ENCODE data around the gene SUPT3H. TPM values are rescaled to one million over a fixed set of nuclear protein-coding genes. Genes with fewer than 3 reads are reported as not detected.
A peak's percentile ranks its signal among the peaks of the same experiment; 100 is the strongest.

SUPT3H gene
- total and polyA plus RNA-seq, 2 of the 13 experiments (the other 11 are each of a cell fraction or from before 2014, with no cell fraction given) = 11.9 to 36.1 TPM

DNA sequence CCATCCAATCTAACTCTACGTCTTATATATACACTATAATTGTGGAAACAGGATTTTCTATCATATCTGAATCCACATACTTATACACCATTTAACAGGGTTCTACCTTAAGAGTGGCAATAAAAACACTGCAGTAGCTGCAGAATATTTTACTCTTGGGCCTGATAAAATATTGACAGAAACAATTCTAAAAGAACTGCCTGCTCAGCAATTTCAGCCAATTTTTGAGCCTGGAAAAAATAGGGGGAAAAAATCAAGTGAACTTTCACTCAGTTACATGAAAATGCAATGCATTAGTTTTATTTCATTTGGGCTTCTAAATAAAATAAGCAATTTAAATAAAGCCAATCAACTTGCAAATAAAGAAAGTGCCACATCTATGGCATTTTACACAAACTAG is 296.1 kb downstream of the SUPT3H start:
- Histone ChIP-seq H3K9ac (ENCODE audit: insufficient read depth, low read depth, low read length) (no peak overlapping the region), H3K4me2 (ENCODE audit: low read depth, low read length) (no peak overlapping the region), H3K36me3 (replicated peaks in 1 of 2; ENCODE audit: control insufficient read depth in 1 of 2, insufficient read depth in 2 of 2, low read length in 2 of 2) (no peaks in the 10 kb centered on the region), H3K27ac (ENCODE audit: extremely low read length, insufficient read depth, low read length) (no peak overlapping the region), H2AFZ (ENCODE audit: low read length) (no peak overlapping the region), H3K4me1 (ENCODE audit: insufficient read depth, low read length) (no peaks in the 10 kb centered on the region), H3K27me3 (ENCODE audit: control insufficient read depth in 1 of 2, insufficient read depth in 2 of 2, low read length in 2 of 2) (no peaks in the 10 kb centered on the region), H3K4me3 (replicated peaks in 1 of 3; ENCODE audit: insufficient read depth in 1 of 3, low read depth in 2 of 3, low read length in 3 of 3) (no peak overlapping the region), H3K79me2 (ENCODE audit: insufficient read depth, low read length) (no peaks in the 10 kb centered on the region), H3K9me3 (ENCODE audit: low read length) (peaks cover 20% of the 10 kb centered on the region), H4K20me1 (ENCODE audit: insufficient read depth, low read length) (no peaks in the 10 kb centered on the region)
- ChIA-PET POLR2A (no interaction called here), CTCF (ENCODE audit: low intra/inter-chr PET ratio, low total read pairs) (no interaction called here)
- in situ Hi-C loops (cut with HindIII; ENCODE audit: extremely low pct_ligation_motif_present, low pct_unique_long_range_greater_than_20kb) (no loop called here), intact Hi-C loops (cut with micrococcal nuclease; ENCODE audit: unreplicated experiment) (no loop called here)
- FAIRE-seq (no peak), DNase-seq (ENCODE audit: low spot score) (no peak), ATAC-seq (no peak)
- peak; percentile 96 for TF ChIP-seq MAFF (IDR thresholded peaks at IDR 0.05; ENCODE audit: low read depth, low read length)
- no peak for TF ChIP-seq SNRNP70 (IDR thresholded peaks at IDR 0.05; ENCODE audit: low read depth, low read length)
- TF ChIP-seq ZNF256 (CRISPR knock-in tag; conservative IDR thresholded peaks at IDR 0.05) = no peak
- TF ChIP-seq ISX (CRISPR knock-in tag; conservative IDR thresholded peaks at IDR 0.05) = no peak
- peak; percentile 95 to 97 for TF ChIP-seq MAFK (conservative IDR thresholded peaks at IDR 0.05 in 1 of 2, IDR thresholded peaks at IDR 0.05 in 1 of 2; ENCODE audit: low read length in 2 of 2)
- 95% methylated on average over 1 of the region's 1 CpG for whole genome bisulfite sequencing (ENCODE audit: low lambda C conversion rate)
- no TSS peak for BruUV-seq (replicated peaks)

DNA sequence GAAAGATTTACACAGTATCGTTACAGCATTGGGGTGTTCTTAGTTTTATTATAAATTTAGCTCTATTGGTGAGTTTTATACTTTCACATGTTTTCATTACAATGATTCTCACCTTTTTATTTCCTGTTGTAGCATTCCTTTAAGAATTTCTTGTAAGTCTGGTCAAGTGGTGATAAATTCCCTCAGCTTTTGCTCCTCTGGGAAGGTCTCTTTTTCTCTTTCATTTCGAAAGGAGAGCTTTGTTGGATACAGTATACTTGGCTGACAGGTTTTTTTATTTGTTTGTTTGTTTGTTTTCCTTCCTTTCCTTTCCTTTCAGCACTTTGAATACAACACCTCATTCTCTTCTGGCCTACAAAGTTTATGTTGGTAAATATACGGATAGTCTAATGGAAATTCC is 299.3 kb downstream of the SUPT3H start:
- WGBS (ENCODE audit: low lambda C conversion rate) = 96% methylated on average over 3 of the region's 3 CpGs
- DNase-seq (ENCODE audit: low spot score) (no peak), ATAC-seq (no peak), FAIRE-seq (no peak)
- H3K27ac ChIP-seq (ENCODE audit: extremely low read length, insufficient read depth, low read length) = no peak overlapping the region
- H4K20me1 ChIP-seq (ENCODE audit: insufficient read depth, low read length) = no peaks in the 10 kb centered on the region
- H3K4me3 ChIP-seq (replicated peaks in 1 of 3; ENCODE audit: insufficient read depth in 1 of 3, low read depth in 2 of 3, low read length in 3 of 3) = no peak overlapping the region
- ChIA-PET CTCF (ENCODE audit: low intra/inter-chr PET ratio, low total read pairs) (no interaction called here), POLR2A (no interaction called here)
- intact Hi-C loops (cut with micrococcal nuclease; ENCODE audit: unreplicated experiment) = no loop called here
- in situ Hi-C loops (cut with HindIII; ENCODE audit: extremely low pct_ligation_motif_present, low pct_unique_long_range_greater_than_20kb) = no loop called here
- no peak overlapping the region for H2AFZ ChIP-seq (ENCODE audit: low read length)
- peaks cover 20% of the 10 kb centered on the region for H3K9me3 ChIP-seq (ENCODE audit: low read length)
- H3K27me3 ChIP-seq (ENCODE audit: control insufficient read depth in 1 of 2, insufficient read depth in 2 of 2, low read length in 2 of 2) = no peaks in the 10 kb centered on the region
- no peak overlapping the region for H3K9ac ChIP-seq (ENCODE audit: insufficient read depth, low read depth, low read length)
- no peaks in the 10 kb centered on the region for H3K79me2 ChIP-seq (ENCODE audit: insufficient read depth, low read length)
- H3K4me2 ChIP-seq (ENCODE audit: low read depth, low read length) = no peak overlapping the region
- no peaks in the 10 kb centered on the region for H3K4me1 ChIP-seq (ENCODE audit: insufficient read depth, low read length)
- no peak for TF ChIP-seq ZNF501 (CRISPR knock-in tag; IDR thresholded peaks at IDR 0.05)
- TF ChIP-seq ZMYM2 (CRISPR knock-in tag; IDR thresholded peaks at IDR 0.05) = no peak
- no peak for TF ChIP-seq SMARCE1 (IDR thresholded peaks at IDR 0.05; ENCODE audit: borderline replicate concordance)
- peak; percentile 100; the same call in 1 of the 2 replicates for TF ChIP-seq ZNF337 (CRISPR knock-in tag; IDR thresholded peaks at IDR 0.05; ENCODE audit: borderline replicate concordance, low read depth)
- no peak for TF ChIP-seq ZNF709 (CRISPR knock-in tag; IDR thresholded peaks at IDR 0.05)
- TF ChIP-seq, protein P1, sequence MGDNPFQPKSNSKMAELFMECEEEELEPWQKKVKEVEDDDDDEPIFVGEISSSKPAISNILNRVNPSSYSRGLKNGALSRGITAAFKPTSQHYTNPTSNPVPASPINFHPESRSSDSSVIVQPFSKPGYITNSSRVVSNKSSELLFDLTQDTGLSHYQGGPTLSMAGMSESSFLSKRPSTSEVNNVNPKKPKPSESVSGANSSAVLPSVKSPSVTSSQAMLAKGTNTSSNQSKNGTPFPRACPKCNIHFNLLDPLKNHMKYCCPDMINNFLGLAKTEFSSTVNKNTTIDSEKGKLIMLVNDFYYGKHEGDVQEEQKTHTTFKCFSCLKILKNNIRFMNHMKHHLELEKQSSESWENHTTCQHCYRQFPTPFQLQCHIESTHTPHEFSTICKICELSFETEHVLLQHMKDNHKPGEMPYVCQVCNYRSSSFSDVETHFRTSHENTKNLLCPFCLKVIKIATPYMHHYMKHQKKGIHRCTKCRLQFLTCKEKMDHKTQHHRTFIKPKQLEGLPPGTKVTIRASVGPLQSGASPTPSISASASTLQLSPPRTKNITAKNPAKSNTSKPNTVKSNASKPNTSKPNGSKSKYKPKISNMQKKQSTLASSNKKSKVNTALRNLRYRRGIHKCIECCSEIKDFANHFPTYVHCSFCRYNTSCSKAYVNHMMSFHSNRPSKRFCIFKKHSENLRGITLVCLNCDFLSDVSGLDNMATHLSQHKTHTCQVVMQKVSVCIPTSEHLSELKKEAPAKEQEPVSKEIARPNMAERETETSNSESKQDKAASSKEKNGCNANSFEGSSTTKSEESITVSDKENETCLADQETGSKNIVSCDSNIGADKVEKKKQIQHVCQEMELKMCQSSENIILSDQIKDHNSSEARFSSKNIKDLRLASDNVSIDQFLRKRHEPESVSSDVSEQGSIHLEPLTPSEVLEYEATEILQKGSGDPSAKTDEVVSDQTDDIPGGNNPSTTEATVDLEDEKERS (CRISPR knock-in tag; IDR thresholded peaks at IDR 0.05) = 0 out of 2 replicates have a peak, but pooled peaks have one; percentile 34
- H3K36me3 ChIP-seq (replicated peaks in 1 of 2; ENCODE audit: control insufficient read depth in 1 of 2, insufficient read depth in 2 of 2, low read length in 2 of 2) = no peaks in the 10 kb centered on the region
- no TSS peak for BruUV-seq (replicated peaks)

Measured in HepG2 (cell line).